ENCODE measurements around the gene PTGDR2.
A peak's percentile ranks its signal among the peaks of the same experiment; 100 is the strongest.

PTGDR2 gene

GRCh38 chr11:60858731-60859464 lies 3.1 kb upstream of the PTGDR2 start:
- H2AK5ac ChIP-seq (ENCODE audit: low read depth, low read length), result no peak overlapping the region
- H2BK15ac ChIP-seq (ENCODE audit: low read length), result no peak overlapping the region
- H3K9me3 ChIP-seq (replicated peaks in 1 of 2; ENCODE audit: control insufficient read depth in 2 of 2, insufficient read depth in 1 of 2, low read depth in 1 of 2, low read length in 2 of 2), result no peaks in the 10 kb centered on the region
- peak overlapping the region; percentile 66 for H2AFZ ChIP-seq (ENCODE audit: low read length)
- H3K18ac ChIP-seq (ENCODE audit: low read length), result no peak overlapping the region
- H2BK120ac ChIP-seq (ENCODE audit: low read depth, low read length), result no peak overlapping the region
- H3K4me1 ChIP-seq (ENCODE audit: control insufficient read depth in 2 of 2, insufficient read depth in 1 of 2, low read depth in 1 of 2, low read length in 2 of 2), result peaks cover 0 to 4% of the 10 kb centered on the region in 2 donors
- no peak overlapping the region for H3K27ac ChIP-seq (replicated peaks; ENCODE audit: low read length)
- no peak overlapping the region for H3K23ac ChIP-seq (ENCODE audit: low read depth, low read length, poor library complexity)
- H3K14ac ChIP-seq (ENCODE audit: low read length), result no peak overlapping the region
- no peak overlapping the region for H2BK12ac ChIP-seq (ENCODE audit: low read length)
- no CpG with 5 or more reads among the region's 4 CpGs for WGBS, 2 donors (ENCODE audit: extremely low coverage in 2 of 2, insufficient read length in 2 of 2, insufficient replicate concordance in 1 of 2)
- H3K4me2 ChIP-seq (ENCODE audit: insufficient read depth, low read length, poor library complexity, severe bottlenecking), result no peak overlapping the region
- DNase-seq (ENCODE audit: low spot score), result no peak
- H3K27me3 ChIP-seq (ENCODE audit: control insufficient read depth in 3 of 3, insufficient read depth in 3 of 3, low read depth in 1 of 3, low read length in 3 of 3), result no peaks in the 10 kb centered on the region
- peak overlapping the region in 1 of 2 donors; percentile 1 for H3K4me3 ChIP-seq (ENCODE audit: low read length in 2 of 2)
- H3K9ac ChIP-seq (ENCODE audit: low read depth, low read length, poor library complexity), result no peak overlapping the region
- no peak overlapping the region for H4K8ac ChIP-seq (ENCODE audit: low read depth, low read length)
- H3K36me3 ChIP-seq (replicated peaks in 1 of 2; ENCODE audit: control insufficient read depth in 2 of 2, insufficient read depth in 2 of 2, low read length in 2 of 2), result no peaks in the 10 kb centered on the region
- H3K4ac ChIP-seq (ENCODE audit: low read length), result no peak overlapping the region
- H4K91ac ChIP-seq (ENCODE audit: low read depth, low read length, poor library complexity), result no peak overlapping the region
- H3K79me1 ChIP-seq (ENCODE audit: low read depth, low read length), result no peaks in the 10 kb centered on the region
- no peak overlapping the region for H2BK5ac ChIP-seq (ENCODE audit: low read length)

- H2BK120ac ChIP-seq (ENCODE audit: low read depth, low read length), result no peak overlapping the region
Measured at GRCh38 chr11:60858236-60858635, 2.5 kb upstream of the PTGDR2 start.

GRCh38 chr11:60857378-60858232 lies 1.9 kb upstream of the PTGDR2 start:
- H3K4me1 ChIP-seq (ENCODE audit: control insufficient read depth in 2 of 2, insufficient read depth in 1 of 2, low read depth in 1 of 2, low read length in 2 of 2), result peaks cover 0 to 4% of the 10 kb centered on the region in 2 donors
- no peaks in the 10 kb centered on the region for H3K79me1 ChIP-seq (ENCODE audit: low read depth, low read length)
- H2AFZ ChIP-seq (ENCODE audit: low read length), result no peak overlapping the region
- no peak overlapping the region for H3K23ac ChIP-seq (ENCODE audit: low read depth, low read length, poor library complexity)
- H2BK15ac ChIP-seq (ENCODE audit: low read length), result no peak overlapping the region
- H2BK5ac ChIP-seq (ENCODE audit: low read length), result no peak overlapping the region
- no peak overlapping the region for H2AK5ac ChIP-seq (ENCODE audit: low read depth, low read length)
- no peak overlapping the region for H3K4ac ChIP-seq (ENCODE audit: low read length)
- no peak overlapping the region for H4K8ac ChIP-seq (ENCODE audit: low read depth, low read length)
- no peak for DNase-seq (ENCODE audit: low spot score)
- WGBS, 2 donors (ENCODE audit: extremely low coverage in 2 of 2, insufficient read length in 2 of 2, insufficient replicate concordance in 1 of 2), result no CpG with 5 or more reads among the region's 5 CpGs
- H3K4me2 ChIP-seq (ENCODE audit: insufficient read depth, low read length, poor library complexity, severe bottlenecking), result no peak overlapping the region
- H3K9me3 ChIP-seq (replicated peaks in 1 of 2; ENCODE audit: control insufficient read depth in 2 of 2, insufficient read depth in 1 of 2, low read depth in 1 of 2, low read length in 2 of 2), result no peaks in the 10 kb centered on the region
- H2BK120ac ChIP-seq (ENCODE audit: low read depth, low read length), result no peak overlapping the region
- H3K14ac ChIP-seq (ENCODE audit: low read length), result peak overlapping the region; percentile 32
- H2BK12ac ChIP-seq (ENCODE audit: low read length), result no peak overlapping the region
- H3K4me3 ChIP-seq (ENCODE audit: low read length in 2 of 2), result no peak overlapping the region
- H3K9ac ChIP-seq (ENCODE audit: low read depth, low read length, poor library complexity), result no peak overlapping the region
- no peak overlapping the region for H4K91ac ChIP-seq (ENCODE audit: low read depth, low read length, poor library complexity)
- H3K36me3 ChIP-seq (replicated peaks in 1 of 2; ENCODE audit: control insufficient read depth in 2 of 2, insufficient read depth in 2 of 2, low read length in 2 of 2), result no peaks in the 10 kb centered on the region
- no peak overlapping the region for H3K18ac ChIP-seq (ENCODE audit: low read length)
- no peak overlapping the region for H3K27ac ChIP-seq (replicated peaks; ENCODE audit: low read length)
- no peaks in the 10 kb centered on the region for H3K27me3 ChIP-seq (ENCODE audit: control insufficient read depth in 3 of 3, insufficient read depth in 3 of 3, low read depth in 1 of 3, low read length in 3 of 3)

More at GRCh38 chr11:60858236-60858635, 2.5 kb upstream of the PTGDR2 start:
- Histone ChIP-seq H3K23ac (ENCODE audit: low read depth, low read length, poor library complexity) (no peak overlapping the region), H3K4me1 (ENCODE audit: control insufficient read depth in 2 of 2, insufficient read depth in 1 of 2, low read depth in 1 of 2, low read length in 2 of 2) (peaks cover 0 to 4% of the 10 kb centered on the region in 2 donors), H2AK5ac (ENCODE audit: low read depth, low read length) (no peak overlapping the region), H3K4ac (ENCODE audit: low read length) (no peak overlapping the region), H3K4me3 (ENCODE audit: low read length in 2 of 2) (no peak overlapping the region), H3K9me3 (replicated peaks in 1 of 2; ENCODE audit: control insufficient read depth in 2 of 2, insufficient read depth in 1 of 2, low read depth in 1 of 2, low read length in 2 of 2) (no peaks in the 10 kb centered on the region), H4K91ac (ENCODE audit: low read depth, low read length, poor library complexity) (no peak overlapping the region), H3K27me3 (ENCODE audit: control insufficient read depth in 3 of 3, insufficient read depth in 3 of 3, low read depth in 1 of 3, low read length in 3 of 3) (no peaks in the 10 kb centered on the region), H3K36me3 (replicated peaks in 1 of 2; ENCODE audit: control insufficient read depth in 2 of 2, insufficient read depth in 2 of 2, low read length in 2 of 2) (no peaks in the 10 kb centered on the region), H3K9ac (ENCODE audit: low read depth, low read length, poor library complexity) (no peak overlapping the region), H2AFZ (ENCODE audit: low read length) (peak overlapping the region; percentile 66), H2BK5ac (ENCODE audit: low read length) (no peak overlapping the region), H3K79me1 (ENCODE audit: low read depth, low read length) (no peaks in the 10 kb centered on the region), H3K27ac (replicated peaks; ENCODE audit: low read length) (no peak overlapping the region), H3K14ac (ENCODE audit: low read length) (no peak overlapping the region), H3K4me2 (ENCODE audit: insufficient read depth, low read length, poor library complexity, severe bottlenecking) (no peak overlapping the region), H2BK15ac (ENCODE audit: low read length) (no peak overlapping the region), H4K8ac (ENCODE audit: low read depth, low read length) (no peak overlapping the region), H3K18ac (ENCODE audit: low read length) (no peak overlapping the region), H2BK12ac (ENCODE audit: low read length) (no peak overlapping the region)
- no peak for DNase-seq (ENCODE audit: low spot score)
- no CpG with 5 or more reads among the region's 8 CpGs for WGBS, 2 donors (ENCODE audit: extremely low coverage in 2 of 2, insufficient read length in 2 of 2, insufficient replicate concordance in 1 of 2)
